GM12874 (cell line): Measurements from ENCODE around the gene CLECL1.

Source experiments
- TF ChIP-seq, protein P1 (sequence below): IDR thresholded peaks from 2 replicates; pipeline ENCODE4 v1.5.1; 2011; ENCODE audit warnings: low read depth, mild to moderate bottlenecking, control low read depth, low read length, moderate library complexity; ENCODE audit not compliant: insufficient read depth

Gene CLECL1

DNA sequence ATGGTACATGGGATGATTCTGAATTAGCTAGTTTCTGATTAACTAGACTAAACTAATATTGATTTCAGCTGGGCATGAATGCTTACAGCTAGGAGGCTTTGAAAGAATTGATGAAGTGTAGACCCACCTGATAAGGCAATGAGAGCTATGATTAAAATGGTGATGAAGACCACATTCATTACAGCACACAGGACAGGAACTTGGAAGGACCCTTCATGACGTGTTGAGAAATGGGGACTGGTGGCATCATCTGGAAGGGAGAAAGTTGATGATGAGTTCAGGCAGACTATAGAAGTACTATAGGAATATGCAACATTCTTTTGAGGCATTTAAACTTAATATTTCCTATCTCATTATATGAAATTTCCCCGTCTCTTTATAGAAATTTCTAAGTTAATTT is 23.3 kb upstream of the CLECL1 start:
- TF ChIP-seq, protein P1, sequence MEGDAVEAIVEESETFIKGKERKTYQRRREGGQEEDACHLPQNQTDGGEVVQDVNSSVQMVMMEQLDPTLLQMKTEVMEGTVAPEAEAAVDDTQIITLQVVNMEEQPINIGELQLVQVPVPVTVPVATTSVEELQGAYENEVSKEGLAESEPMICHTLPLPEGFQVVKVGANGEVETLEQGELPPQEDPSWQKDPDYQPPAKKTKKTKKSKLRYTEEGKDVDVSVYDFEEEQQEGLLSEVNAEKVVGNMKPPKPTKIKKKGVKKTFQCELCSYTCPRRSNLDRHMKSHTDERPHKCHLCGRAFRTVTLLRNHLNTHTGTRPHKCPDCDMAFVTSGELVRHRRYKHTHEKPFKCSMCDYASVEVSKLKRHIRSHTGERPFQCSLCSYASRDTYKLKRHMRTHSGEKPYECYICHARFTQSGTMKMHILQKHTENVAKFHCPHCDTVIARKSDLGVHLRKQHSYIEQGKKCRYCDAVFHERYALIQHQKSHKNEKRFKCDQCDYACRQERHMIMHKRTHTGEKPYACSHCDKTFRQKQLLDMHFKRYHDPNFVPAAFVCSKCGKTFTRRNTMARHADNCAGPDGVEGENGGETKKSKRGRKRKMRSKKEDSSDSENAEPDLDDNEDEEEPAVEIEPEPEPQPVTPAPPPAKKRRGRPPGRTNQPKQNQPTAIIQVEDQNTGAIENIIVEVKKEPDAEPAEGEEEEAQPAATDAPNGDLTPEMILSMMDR = no peak

DNA sequence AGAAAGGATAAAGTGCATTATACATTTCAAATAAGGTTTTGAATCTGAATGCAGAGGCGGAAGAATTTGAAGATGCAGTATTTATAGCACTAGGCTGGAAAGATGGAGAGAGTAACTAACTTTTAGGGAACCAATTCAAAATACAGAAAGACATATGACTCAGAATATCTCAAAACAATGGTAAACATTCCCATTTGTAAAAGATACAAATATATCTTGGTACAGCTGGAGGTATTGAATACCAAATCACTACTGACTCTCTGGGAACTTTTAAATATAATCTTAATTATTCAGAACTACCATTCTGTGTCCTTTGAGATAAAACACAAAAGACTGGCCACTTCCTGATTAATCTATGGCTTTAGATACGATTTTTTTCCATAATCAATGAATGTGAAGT is 22.7 kb upstream of the CLECL1 start:
- TF ChIP-seq, protein P1 = no peak

DNA sequence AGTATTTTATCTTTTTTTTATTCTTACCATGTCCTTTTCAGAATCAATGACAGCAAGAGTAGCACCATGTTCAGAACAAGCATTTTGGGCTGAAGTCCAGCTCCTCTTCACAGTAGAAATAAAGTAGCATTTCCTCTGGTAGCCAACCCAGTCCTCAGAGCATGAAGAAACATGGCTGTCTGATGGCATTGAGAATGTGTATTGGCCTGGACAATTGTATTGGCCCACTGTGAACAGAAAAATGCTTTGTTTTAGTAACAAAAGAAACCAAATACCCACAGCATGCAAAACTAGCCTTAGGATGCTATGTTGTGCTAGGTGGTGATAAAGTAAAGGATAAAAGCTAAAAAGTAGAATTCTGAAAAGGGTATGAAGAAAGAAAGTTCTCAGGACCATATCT is 22.1 kb upstream of the CLECL1 start:
- TF ChIP-seq, protein P1 = no peak

DNA sequence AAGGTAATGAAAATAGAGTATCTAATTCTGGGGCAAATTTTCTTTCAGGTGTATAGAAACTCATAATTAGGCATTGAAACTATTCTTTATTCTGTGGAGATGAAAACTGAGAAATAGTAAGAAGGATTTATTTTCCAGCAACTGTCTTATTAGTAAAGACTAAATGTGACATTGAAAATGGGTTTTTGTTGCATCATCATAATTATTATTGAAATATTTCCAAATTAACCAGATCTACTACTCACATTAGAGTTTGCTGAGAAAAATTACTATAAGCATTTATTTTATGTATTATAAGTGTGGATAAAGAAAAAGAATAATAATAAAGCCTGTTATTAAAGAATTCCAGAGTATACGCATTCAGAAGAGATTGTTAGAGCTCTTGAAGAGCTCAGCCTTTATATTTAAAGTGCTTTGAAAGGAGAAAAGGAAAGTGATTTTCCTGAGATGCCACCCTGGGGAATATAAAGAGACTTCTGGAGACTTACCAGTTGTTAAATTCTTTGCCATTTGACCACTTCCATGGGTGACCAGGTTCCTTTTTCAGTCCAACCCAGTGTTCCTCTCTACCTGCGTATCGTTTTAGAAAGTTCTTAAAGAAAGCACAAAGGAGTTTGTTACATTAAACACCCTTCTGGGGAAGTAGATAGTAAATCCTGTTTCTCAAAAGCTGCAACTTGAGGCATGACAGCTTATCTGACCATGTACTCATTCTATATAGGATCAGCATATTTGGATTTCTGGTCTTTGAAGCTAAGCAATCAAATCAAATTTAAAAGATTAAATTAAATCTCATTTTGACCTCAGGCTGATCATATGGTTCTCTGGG is 21.4 kb upstream of the CLECL1 start:
- TF ChIP-seq, protein P1 = no peak

DNA sequence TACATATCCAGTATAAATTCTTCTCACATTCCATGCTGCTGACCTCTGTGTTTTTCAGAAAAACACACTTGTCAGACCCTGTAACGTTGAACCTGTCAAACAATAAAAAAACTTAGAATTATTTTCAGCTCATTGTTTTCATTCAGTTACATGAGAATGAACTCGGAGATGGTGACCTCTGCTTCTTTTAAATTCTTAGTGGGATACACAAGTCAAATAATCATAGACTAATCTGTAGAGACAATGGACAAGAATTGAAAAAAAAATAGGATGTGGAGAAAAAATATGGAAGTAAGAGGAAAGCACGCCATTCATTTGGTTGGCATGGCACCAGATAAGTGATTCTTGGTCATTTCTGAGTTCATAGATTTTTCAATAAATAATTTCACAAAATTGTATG is 20.6 kb upstream of the CLECL1 start:
- TF ChIP-seq, protein P1 = no peak

DNA sequence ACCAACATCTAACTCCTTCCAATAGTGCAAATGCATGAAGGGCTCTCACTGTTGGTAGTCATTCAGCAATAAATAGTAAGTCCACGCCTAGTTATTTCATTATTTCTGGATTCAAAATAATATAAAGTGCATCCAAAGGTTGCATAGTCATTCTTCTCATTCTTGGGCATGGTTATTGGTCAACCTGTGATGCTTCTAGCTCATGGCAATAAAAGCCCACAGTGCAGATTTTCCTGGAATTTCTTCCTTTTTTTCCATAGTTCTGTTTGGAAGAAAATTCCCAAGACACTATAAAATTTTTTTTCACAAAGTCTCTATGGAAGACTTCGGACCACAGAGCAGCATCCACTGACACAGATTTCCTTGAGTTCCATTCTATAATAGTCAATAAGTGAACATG is 20.2 kb upstream of the CLECL1 start:
- TF ChIP-seq, protein P1 = no peak

DNA sequence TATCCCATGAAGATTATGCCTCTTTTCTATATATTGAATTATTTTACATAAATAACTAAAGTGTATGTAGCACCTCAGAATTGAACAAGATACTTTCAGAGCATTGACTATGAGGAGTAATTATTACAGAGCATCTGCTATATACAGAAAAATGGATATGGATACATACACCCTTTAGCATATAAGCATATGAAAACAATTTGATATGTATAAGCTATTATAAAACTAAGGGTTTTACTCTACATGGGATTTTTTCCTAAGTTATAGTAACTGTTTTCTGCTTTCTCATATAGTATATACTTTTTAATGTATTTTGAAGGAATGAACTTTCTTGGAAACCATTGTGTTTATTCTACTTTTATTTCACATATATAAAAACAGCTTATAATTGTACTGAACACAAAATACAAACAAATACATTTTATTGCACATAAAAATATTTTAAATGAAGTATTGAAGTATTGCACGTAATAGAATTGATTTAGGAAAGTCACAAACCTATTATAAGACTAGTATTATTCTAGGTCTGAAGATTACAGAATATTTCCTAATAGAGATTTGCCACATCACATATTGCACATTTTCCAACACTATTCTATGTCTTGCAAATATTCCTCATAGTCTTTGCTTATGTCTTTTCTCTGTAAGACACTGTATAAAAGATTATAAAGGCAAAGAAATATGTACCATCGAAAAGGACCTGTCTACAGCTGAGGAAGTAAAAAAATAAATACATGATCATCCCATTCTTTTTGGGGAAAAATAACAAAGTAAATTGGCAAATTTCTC is 19.4 kb upstream of the CLECL1 start:
- TF ChIP-seq, protein P1 = no peak
